GM12878 (cell line): ENCODE results near the gene TIFAB. TPM values are rescaled to one million over a fixed set of nuclear protein-coding genes. Genes with fewer than 3 reads are reported as not detected.

ENCODE experiments used
- EP300 ChIP-seq, 2 experiments: fragments of 150-350 bp in 1 of 2; IDR thresholded peaks; 2 replicates each; pipeline ENCODE4 v1.6.1; 2011 to 2012; ENCODE audit warnings: low read depth in 2 of 2, low read length in 2 of 2, borderline replicate concordance in 1 of 2, improper control_type of control experiment in 1 of 2, inconsistent platforms in 1 of 2; ENCODE audit not compliant: control insufficient read depth in 1 of 2
- IRF4 ChIP-seq: IDR thresholded peaks from 2 replicates; pipeline ENCODE4 v1.6.1; 2011; ENCODE audit warnings: low read depth, low read length
- RAD51 ChIP-seq: fragments of 450-650 bp; IDR thresholded peaks from 2 replicates; pipeline ENCODE4 v1.6.1; 2016; ENCODE audit warnings: moderate library complexity, mild to moderate bottlenecking, inconsistent platforms
- RELA ChIP-seq: fragments of 450-650 bp; IDR thresholded peaks from 2 replicates; pipeline ENCODE4 v1.8.0; 2014; ENCODE audit warnings: borderline replicate concordance; ENCODE audit not compliant: partially characterized antibody
- SIN3A ChIP-seq: IDR thresholded peaks from 2 replicates; pipeline ENCODE4 v1.6.1; 2012; ENCODE audit warnings: low read depth, low read length, improper control_type of control experiment
- SREBF2 ChIP-seq: IDR thresholded peaks from 2 replicates; pipeline ENCODE4 v1.6.1; 2012; ENCODE audit warnings: mild to moderate bottlenecking, low read length
- STAT3 ChIP-seq: IDR thresholded peaks from 2 replicates; pipeline ENCODE4 v1.6.1; 2011; ENCODE audit warnings: low read depth, low read length, improper control_type of control experiment
- YY1 ChIP-seq: IDR thresholded peaks from 2 replicates; pipeline ENCODE4 v1.6.1; 2011; ENCODE audit warnings: low read depth, mild to moderate bottlenecking, low read length
- polyA plus RNA-seq, 11 experiments: library from polyadenylated mRNA; depleted of rRNA in 4 of 11; unstranded in 6 of 11; stranded (reverse) in 5 of 11; fragments of >200 nt; fragmentation: Nextera tagmentation in 4 of 11; fragmentation: Illumina TruSeq in 1 of 11; extraction: Ambion mirVana in 4 of 11; extraction: Trizol in 1 of 11; gene quantifications; 1 replicate in 1 of 11; 2 replicates in 10 of 11; pipeline versions ENCODE4 v1.2.1 to v1.2.3, GENCODE V29; 2011 to 2016; ENCODE audit warnings: inconsistent platforms in 2 of 11, missing spikeins in 2 of 11, low read depth in 1 of 11
- total RNA-seq, 4 experiments: library from RNA; depleted of rRNA in 3 of 4; stranded (reverse); fragments of >200 nt in 3 of 4; fragmentation: Illumina TruSeq in 1 of 4; extraction: Trizol in 1 of 4; gene quantifications; 2 replicates each; pipeline versions ENCODE4 v1.2.1 to v1.2.3, GENCODE V29; 2013 to 2021
- TF ChIP-seq, protein P1 (sequence below): fragments of 450-650 bp; IDR thresholded peaks from 2 replicates; pipeline ENCODE4 v1.6.1; 2018; ENCODE audit warnings: mild to moderate bottlenecking, low read depth, moderate library complexity; ENCODE audit not compliant: partially characterized antibody
- TF ChIP-seq, protein P2 (sequence below): fragments of 450-650 bp; IDR thresholded peaks from 2 replicates; pipeline ENCODE4 v1.6.1; 2016; ENCODE audit warnings: mild to moderate bottlenecking, moderate library complexity, borderline replicate concordance
- TF ChIP-seq, protein P3 (sequence below): IDR thresholded peaks from 2 replicates; pipeline ENCODE4 v1.6.1; 2012; ENCODE audit warnings: improper control_type of control experiment, low read depth, low read length; ENCODE audit not compliant: insufficient replicate concordance
- TF ChIP-seq, protein P4 (sequence below): fragments of 450-650 bp; IDR thresholded peaks from 2 replicates; pipeline ENCODE4 v1.6.1; 2017; ENCODE audit warnings: borderline replicate concordance
- TF ChIP-seq, protein P5 (sequence below): fragments of 450-650 bp; IDR thresholded peaks from 2 replicates; pipeline ENCODE4 v1.6.1; 2017; ENCODE audit warnings: mild to moderate bottlenecking

The TIFAB gene
- total and polyA plus RNA-seq, 10 of the 15 experiments (the other 5 are each of a cell fraction or from before 2014, with no cell fraction given) = not detected

DNA sequence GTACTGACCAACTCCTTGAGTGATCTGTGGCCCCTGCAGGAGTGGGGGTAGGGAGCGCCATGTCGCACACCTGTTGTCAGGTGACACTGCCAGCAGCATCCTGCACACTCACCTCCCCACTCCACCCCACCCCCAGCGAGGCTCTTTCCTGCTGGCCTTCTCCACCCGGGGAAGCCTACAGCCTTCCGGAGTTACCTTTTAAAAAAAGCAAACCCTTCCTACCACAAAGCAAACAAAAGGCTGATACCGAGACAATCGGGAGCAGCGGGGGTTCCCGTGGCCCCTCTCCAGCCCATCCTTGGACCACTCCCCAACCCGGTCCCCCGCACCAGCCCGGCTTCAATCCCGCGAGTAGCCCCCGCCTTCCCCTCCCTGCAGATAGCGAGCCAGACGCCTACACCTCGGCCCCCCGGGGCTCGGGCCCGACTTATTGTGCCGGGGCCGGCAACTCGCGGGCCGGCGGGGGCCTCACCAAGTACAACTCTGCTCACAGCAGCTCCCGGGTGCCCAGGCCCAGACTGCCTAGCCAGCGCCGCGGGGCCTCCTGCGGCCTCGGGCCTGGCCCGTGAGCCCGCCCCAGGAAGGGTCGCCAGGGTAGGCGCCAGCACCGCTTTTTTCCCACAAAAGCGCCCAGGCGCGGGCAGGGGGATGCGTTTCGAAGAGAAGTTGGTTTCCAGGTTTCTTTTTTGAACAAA, 53.8 kb downstream of the TIFAB start (continued):
- TF ChIP-seq, protein P1, sequence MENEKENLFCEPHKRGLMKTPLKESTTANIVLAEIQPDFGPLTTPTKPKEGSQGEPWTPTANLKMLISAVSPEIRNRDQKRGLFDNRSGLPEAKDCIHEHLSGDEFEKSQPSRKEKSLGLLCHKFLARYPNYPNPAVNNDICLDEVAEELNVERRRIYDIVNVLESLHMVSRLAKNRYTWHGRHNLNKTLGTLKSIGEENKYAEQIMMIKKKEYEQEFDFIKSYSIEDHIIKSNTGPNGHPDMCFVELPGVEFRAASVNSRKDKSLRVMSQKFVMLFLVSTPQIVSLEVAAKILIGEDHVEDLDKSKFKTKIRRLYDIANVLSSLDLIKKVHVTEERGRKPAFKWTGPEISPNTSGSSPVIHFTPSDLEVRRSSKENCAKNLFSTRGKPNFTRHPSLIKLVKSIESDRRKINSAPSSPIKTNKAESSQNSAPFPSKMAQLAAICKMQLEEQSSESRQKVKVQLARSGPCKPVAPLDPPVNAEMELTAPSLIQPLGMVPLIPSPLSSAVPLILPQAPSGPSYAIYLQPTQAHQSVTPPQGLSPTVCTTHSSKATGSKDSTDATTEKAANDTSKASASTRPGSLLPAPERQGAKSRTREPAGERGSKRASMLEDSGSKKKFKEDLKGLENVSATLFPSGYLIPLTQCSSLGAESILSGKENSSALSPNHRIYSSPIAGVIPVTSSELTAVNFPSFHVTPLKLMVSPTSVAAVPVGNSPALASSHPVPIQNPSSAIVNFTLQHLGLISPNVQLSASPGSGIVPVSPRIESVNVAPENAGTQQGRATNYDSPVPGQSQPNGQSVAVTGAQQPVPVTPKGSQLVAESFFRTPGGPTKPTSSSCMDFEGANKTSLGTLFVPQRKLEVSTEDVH = no peak
- TF ChIP-seq, protein P2, sequence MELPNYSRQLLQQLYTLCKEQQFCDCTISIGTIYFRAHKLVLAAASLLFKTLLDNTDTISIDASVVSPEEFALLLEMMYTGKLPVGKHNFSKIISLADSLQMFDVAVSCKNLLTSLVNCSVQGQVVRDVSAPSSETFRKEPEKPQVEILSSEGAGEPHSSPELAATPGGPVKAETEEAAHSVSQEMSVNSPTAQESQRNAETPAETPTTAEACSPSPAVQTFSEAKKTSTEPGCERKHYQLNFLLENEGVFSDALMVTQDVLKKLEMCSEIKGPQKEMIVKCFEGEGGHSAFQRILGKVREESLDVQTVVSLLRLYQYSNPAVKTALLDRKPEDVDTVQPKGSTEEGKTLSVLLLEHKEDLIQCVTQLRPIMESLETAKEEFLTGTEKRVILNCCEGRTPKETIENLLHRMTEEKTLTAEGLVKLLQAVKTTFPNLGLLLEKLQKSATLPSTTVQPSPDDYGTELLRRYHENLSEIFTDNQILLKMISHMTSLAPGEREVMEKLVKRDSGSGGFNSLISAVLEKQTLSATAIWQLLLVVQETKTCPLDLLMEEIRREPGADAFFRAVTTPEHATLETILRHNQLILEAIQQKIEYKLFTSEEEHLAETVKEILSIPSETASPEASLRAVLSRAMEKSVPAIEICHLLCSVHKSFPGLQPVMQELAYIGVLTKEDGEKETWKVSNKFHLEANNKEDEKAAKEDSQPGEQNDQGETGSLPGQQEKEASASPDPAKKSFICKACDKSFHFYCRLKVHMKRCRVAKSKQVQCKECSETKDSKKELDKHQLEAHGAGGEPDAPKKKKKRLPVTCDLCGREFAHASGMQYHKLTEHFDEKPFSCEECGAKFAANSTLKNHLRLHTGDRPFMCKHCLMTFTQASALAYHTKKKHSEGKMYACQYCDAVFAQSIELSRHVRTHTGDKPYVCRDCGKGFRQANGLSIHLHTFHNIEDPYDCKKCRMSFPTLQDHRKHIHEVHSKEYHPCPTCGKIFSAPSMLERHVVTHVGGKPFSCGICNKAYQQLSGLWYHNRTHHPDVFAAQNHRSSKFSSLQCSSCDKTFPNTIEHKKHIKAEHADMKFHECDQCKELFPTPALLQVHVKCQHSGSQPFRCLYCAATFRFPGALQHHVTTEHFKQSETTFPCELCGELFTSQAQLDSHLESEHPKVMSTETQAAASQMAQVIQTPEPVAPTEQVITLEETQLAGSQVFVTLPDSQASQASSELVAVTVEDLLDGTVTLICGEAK = no peak
- TF ChIP-seq RELA (no peak), STAT3 (no peak), YY1 (no peak), EP300 (IDR thresholded peaks at IDR 0.05; ENCODE audit: borderline replicate concordance in 1 of 2, control insufficient read depth in 1 of 2, low read depth in 2 of 2, low read length in 2 of 2) (no peak), RAD51 (peak; percentile 39; the same call in 1 of the 2 replicates), SREBF2 (no peak), IRF4 (no peak), SIN3A (no peak)
- TF ChIP-seq, protein P3, sequence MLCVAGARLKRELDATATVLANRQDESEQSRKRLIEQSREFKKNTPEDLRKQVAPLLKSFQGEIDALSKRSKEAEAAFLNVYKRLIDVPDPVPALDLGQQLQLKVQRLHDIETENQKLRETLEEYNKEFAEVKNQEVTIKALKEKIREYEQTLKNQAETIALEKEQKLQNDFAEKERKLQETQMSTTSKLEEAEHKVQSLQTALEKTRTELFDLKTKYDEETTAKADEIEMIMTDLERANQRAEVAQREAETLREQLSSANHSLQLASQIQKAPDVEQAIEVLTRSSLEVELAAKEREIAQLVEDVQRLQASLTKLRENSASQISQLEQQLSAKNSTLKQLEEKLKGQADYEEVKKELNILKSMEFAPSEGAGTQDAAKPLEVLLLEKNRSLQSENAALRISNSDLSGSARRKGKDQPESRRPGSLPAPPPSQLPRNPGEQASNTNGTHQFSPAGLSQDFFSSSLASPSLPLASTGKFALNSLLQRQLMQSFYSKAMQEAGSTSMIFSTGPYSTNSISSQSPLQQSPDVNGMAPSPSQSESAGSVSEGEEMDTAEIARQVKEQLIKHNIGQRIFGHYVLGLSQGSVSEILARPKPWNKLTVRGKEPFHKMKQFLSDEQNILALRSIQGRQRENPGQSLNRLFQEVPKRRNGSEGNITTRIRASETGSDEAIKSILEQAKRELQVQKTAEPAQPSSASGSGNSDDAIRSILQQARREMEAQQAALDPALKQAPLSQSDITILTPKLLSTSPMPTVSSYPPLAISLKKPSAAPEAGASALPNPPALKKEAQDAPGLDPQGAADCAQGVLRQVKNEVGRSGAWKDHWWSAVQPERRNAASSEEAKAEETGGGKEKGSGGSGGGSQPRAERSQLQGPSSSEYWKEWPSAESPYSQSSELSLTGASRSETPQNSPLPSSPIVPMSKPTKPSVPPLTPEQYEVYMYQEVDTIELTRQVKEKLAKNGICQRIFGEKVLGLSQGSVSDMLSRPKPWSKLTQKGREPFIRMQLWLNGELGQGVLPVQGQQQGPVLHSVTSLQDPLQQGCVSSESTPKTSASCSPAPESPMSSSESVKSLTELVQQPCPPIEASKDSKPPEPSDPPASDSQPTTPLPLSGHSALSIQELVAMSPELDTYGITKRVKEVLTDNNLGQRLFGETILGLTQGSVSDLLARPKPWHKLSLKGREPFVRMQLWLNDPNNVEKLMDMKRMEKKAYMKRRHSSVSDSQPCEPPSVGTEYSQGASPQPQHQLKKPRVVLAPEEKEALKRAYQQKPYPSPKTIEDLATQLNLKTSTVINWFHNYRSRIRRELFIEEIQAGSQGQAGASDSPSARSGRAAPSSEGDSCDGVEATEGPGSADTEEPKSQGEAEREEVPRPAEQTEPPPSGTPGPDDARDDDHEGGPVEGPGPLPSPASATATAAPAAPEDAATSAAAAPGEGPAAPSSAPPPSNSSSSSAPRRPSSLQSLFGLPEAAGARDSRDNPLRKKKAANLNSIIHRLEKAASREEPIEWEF = no peak
- TF ChIP-seq, protein P4, sequence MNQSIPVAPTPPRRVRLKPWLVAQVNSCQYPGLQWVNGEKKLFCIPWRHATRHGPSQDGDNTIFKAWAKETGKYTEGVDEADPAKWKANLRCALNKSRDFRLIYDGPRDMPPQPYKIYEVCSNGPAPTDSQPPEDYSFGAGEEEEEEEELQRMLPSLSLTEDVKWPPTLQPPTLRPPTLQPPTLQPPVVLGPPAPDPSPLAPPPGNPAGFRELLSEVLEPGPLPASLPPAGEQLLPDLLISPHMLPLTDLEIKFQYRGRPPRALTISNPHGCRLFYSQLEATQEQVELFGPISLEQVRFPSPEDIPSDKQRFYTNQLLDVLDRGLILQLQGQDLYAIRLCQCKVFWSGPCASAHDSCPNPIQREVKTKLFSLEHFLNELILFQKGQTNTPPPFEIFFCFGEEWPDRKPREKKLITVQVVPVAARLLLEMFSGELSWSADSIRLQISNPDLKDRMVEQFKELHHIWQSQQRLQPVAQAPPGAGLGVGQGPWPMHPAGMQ = no peak
- TF ChIP-seq, protein P5, sequence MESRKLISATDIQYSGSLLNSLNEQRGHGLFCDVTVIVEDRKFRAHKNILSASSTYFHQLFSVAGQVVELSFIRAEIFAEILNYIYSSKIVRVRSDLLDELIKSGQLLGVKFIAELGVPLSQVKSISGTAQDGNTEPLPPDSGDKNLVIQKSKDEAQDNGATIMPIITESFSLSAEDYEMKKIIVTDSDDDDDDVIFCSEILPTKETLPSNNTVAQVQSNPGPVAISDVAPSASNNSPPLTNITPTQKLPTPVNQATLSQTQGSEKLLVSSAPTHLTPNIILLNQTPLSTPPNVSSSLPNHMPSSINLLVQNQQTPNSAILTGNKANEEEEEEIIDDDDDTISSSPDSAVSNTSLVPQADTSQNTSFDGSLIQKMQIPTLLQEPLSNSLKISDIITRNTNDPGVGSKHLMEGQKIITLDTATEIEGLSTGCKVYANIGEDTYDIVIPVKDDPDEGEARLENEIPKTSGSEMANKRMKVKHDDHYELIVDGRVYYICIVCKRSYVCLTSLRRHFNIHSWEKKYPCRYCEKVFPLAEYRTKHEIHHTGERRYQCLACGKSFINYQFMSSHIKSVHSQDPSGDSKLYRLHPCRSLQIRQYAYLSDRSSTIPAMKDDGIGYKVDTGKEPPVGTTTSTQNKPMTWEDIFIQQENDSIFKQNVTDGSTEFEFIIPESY = no peak
